Skeletal muscle tissue (tissue), 4 donors: ENCODE data around the gene POU3F2. TPM values are rescaled to one million over a fixed set of nuclear protein-coding genes. Genes with fewer than 3 reads are reported as not detected.
A peak's percentile ranks its signal among the peaks of the same experiment; 100 is the strongest.

Experiments used
- H3K27ac ChIP-seq: one replicate; pipeline ENCODE4 v1.7.0; 2013; ENCODE audit warnings: mild to moderate bottlenecking, low read depth, low read length, inconsistent platforms
- H3K27me3 ChIP-seq, 3 donors: one replicate each; pipeline ENCODE4 v1.7.0; 2013; ENCODE audit warnings: low read length in 3 of 3; ENCODE audit not compliant: control insufficient read depth in 3 of 3, insufficient read depth in 3 of 3
- H3K36me3 ChIP-seq, 3 donors: one replicate each; pipeline ENCODE4 v1.7.0; 2013; ENCODE audit warnings: low read length in 3 of 3; ENCODE audit not compliant: control insufficient read depth in 3 of 3, insufficient read depth in 3 of 3
- H3K4me1 ChIP-seq, 3 donors: one replicate each; pipeline ENCODE4 v1.7.0; 2013; ENCODE audit warnings: low read length in 3 of 3, mild to moderate bottlenecking in 3 of 3; ENCODE audit not compliant: control insufficient read depth in 3 of 3, insufficient read depth in 3 of 3
- H3K4me3 ChIP-seq, 3 donors: one replicate each; pipeline ENCODE4 v1.7.0; 2013; ENCODE audit warnings: low read length in 3 of 3
- H3K9ac ChIP-seq, 3 donors: one replicate each; pipeline ENCODE4 v1.7.0; 2013; ENCODE audit warnings: low read length in 3 of 3, mild to moderate bottlenecking in 3 of 3, moderate library complexity in 2 of 3, low read depth in 1 of 3
- H3K9me3 ChIP-seq, 3 donors: one replicate each; pipeline ENCODE4 v1.7.0; 2013; ENCODE audit warnings: low read length in 3 of 3; ENCODE audit not compliant: control insufficient read depth in 3 of 3
- total RNA-seq: library from RNA; depleted of rRNA; stranded (reverse); fragments of >200 nt; gene quantifications from one replicate; pipeline ENCODE4 v1.2.3, GENCODE V29; 2014
- donor health status: Osteomylitis.

Gene POU3F2
- total RNA-seq, 1 donor from 2014 or later = 0.52 TPM

- Histone ChIP-seq H3K27ac (no peak overlapping the region), H3K9me3 (no peaks in the 10 kb centered on the region), H3K4me3 (no peak overlapping the region), H3K9ac (no peak overlapping the region), H3K27me3 (peaks cover 87 to 96% (median 89%) of the 10 kb centered on the region in 3 donors), H3K36me3 (no peaks in the 10 kb centered on the region), H3K4me1 (peaks cover 26 to 39% (median 36%) of the 10 kb centered on the region in 3 donors)
These were observed 4.2 kb upstream of the POU3F2 start for GRCh38 chr6:98830146-98830545.

GRCh38 chr6:98831057-98831958, 3.1 kb upstream of the POU3F2 start:
- H3K9me3 ChIP-seq = no peaks in the 10 kb centered on the region
- no peak overlapping the region for H3K4me3 ChIP-seq
- H3K4me1 ChIP-seq = peaks cover 33 to 44% (median 43%) of the 10 kb centered on the region in 3 donors
- H3K27me3 ChIP-seq = peaks cover 87 to 96% (median 89%) of the 10 kb centered on the region in 3 donors
- H3K9ac ChIP-seq = peak overlapping the region in 1 of 3 donors; percentile 16
- no peaks in the 10 kb centered on the region for H3K36me3 ChIP-seq
- no peak overlapping the region for H3K27ac ChIP-seq

- Histone ChIP-seq H3K27ac (no peak overlapping the region), H3K4me3 (peak overlapping the region in 2 of 3 donors; percentile 71), H3K9ac (no peak overlapping the region), H3K4me1 (peaks cover 33 to 44% (median 43%) of the 10 kb centered on the region in 3 donors), H3K27me3 (peaks cover 88 to 95% (median 89%) of the 10 kb centered on the region in 3 donors), H3K9me3 (no peaks in the 10 kb centered on the region), H3K36me3 (no peaks in the 10 kb centered on the region)
These were observed 2.5 kb upstream of the POU3F2 start for GRCh38 chr6:98831959-98832283.

GRCh38 chr6:98832284-98833056, 1.9 kb upstream of the POU3F2 start:
- Histone ChIP-seq H3K27me3 (peaks cover 89 to 95% (median 89%) of the 10 kb centered on the region in 3 donors), H3K9ac (peak overlapping the region in 1 of 3 donors; percentile 25), H3K4me3 (peak overlapping the region; percentile 71 to 73 (median 71)), H3K9me3 (no peaks in the 10 kb centered on the region), H3K27ac (no peak overlapping the region), H3K4me1 (peaks cover 33 to 43% (median 42%) of the 10 kb centered on the region in 3 donors), H3K36me3 (no peaks in the 10 kb centered on the region)

GRCh38 chr6:98833057-98833306, 1.4 kb upstream of the POU3F2 start:
- peak overlapping the region in 1 of 3 donors; percentile 43 for H3K9ac ChIP-seq
- no peak overlapping the region for H3K27ac ChIP-seq
- H3K27me3 ChIP-seq = peaks cover 87 to 93% (median 89%) of the 10 kb centered on the region in 3 donors
- no peaks in the 10 kb centered on the region for H3K9me3 ChIP-seq
- H3K4me1 ChIP-seq = peaks cover 33 to 43% (median 39%) of the 10 kb centered on the region in 3 donors
- peak overlapping the region; percentile 71 to 73 (median 71) for H3K4me3 ChIP-seq
- H3K36me3 ChIP-seq = no peaks in the 10 kb centered on the region

GRCh38 chr6:98833307-98834059, 891 bp upstream of the POU3F2 start:
- Histone ChIP-seq H3K4me1 (peaks cover 33 to 43% (median 39%) of the 10 kb centered on the region in 3 donors), H3K9ac (peak overlapping the region in 2 of 3 donors; percentile 17 to 43), H3K36me3 (no peaks in the 10 kb centered on the region), H3K27me3 (peaks cover 85 to 93% (median 87%) of the 10 kb centered on the region in 3 donors), H3K27ac (no peak overlapping the region), H3K4me3 (peak overlapping the region; percentile 71 to 73 (median 71)), H3K9me3 (no peaks in the 10 kb centered on the region)

GRCh38 chr6:98835149-98836024, 1.0 kb downstream of the POU3F2 start:
- peaks cover 33 to 43% (median 39%) of the 10 kb centered on the region in 3 donors for H3K4me1 ChIP-seq
- peak overlapping the region in 2 of 3 donors; percentile 6 to 45 for H3K4me3 ChIP-seq
- peaks cover 81 to 91% (median 84%) of the 10 kb centered on the region in 3 donors for H3K27me3 ChIP-seq
- H3K9me3 ChIP-seq = no peaks in the 10 kb centered on the region
- H3K9ac ChIP-seq = no peak overlapping the region
- no peaks in the 10 kb centered on the region for H3K36me3 ChIP-seq
- no peak overlapping the region for H3K27ac ChIP-seq

GRCh38 chr6:98836025-98836961, 1.9 kb downstream of the POU3F2 start:
- no peak overlapping the region for H3K9ac ChIP-seq
- H3K36me3 ChIP-seq = no peaks in the 10 kb centered on the region
- peaks cover 76 to 91% (median 83%) of the 10 kb centered on the region in 3 donors for H3K27me3 ChIP-seq
- peak overlapping the region in 1 of 3 donors; percentile 6 for H3K4me3 ChIP-seq
- no peaks in the 10 kb centered on the region for H3K9me3 ChIP-seq
- peaks cover 31 to 37% (median 35%) of the 10 kb centered on the region in 3 donors for H3K4me1 ChIP-seq
- no peak overlapping the region for H3K27ac ChIP-seq
